Measurements from ENCODE around the gene MOB3A.
"Not testable (repeated sequence)": the region's sequence is repeated elsewhere in the genome, so short reads cannot be mapped to it uniquely, and the experiment has no call there.

The MOB3A gene

GRCh38 chr19:2132191-2132590 lies 36.1 kb upstream of the MOB3A start:
- Histone ChIP-seq H3K9ac (ENCODE audit: low read depth, low read length) (no peak overlapping the region), H3K36me3 (ENCODE audit: control insufficient read depth, insufficient read depth, low read length) (peaks cover 68% of the 10 kb centered on the region), H3K9me3 (ENCODE audit: control insufficient read depth, insufficient read depth, low read length) (no peaks in the 10 kb centered on the region), H3K4me3 (ENCODE audit: low read depth, low read length) (no peak overlapping the region), H3K27me3 (ENCODE audit: control insufficient read depth, insufficient read depth, low read length) (no peaks in the 10 kb centered on the region), H3K4me1 (ENCODE audit: control insufficient read depth, insufficient read depth, low read length) (no peaks in the 10 kb centered on the region), H3K27ac (ENCODE audit: low read depth, low read length) (no peak overlapping the region)

DNA sequence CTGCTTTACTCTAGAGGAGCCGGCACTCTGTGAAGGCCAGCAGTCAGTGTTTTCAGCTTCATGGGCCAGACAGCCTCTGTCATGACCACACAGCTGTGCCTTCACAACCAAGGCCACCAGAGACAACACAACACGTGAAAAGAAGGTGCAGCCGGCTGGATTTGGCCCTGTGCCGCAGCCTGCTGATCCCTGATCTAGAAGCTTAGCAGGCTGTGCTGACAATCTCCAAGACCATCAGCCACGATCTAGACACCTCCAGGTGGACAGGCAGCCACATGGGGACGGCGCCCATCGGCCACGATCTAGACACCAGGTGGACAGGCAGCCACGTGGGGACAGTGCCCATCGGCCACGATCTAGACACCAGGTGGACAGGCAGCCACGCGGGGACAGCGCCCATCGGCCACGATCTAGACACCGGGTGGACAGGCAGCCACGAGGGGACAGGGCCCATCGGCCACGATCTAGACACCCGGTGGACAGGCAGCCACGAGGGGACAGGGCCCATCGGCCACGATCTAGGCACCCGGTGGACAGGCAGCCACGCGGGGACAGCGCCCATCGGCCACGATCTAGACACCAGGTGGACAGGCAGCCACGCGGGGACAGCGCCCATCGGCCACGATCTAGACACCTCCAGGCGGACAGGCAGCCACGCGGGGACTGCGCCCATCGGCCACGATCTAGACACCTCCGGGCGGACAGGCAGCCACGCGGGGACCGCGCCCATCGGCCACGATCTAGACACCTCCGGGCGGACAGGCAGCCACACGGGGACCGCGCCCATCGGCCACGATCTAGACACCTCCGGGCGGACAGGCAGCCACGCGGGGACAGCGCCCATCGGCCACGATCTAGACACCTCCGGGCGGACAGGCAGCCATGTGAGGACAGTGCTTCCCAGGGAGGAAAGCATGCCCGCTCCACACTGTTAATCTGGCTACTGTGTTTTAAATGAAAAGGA lies 35.2 kb upstream of the MOB3A start:
- not testable (repeated sequence) for H3K9me3 ChIP-seq (ENCODE audit: control insufficient read depth, insufficient read depth, low read length); H3K27me3 ChIP-seq (ENCODE audit: control insufficient read depth, insufficient read depth, low read length); H3K27ac ChIP-seq (ENCODE audit: low read depth, low read length); H3K4me3 ChIP-seq (ENCODE audit: low read depth, low read length); H3K9ac ChIP-seq (ENCODE audit: low read depth, low read length); H3K4me1 ChIP-seq (ENCODE audit: control insufficient read depth, insufficient read depth, low read length)
- H3K36me3 ChIP-seq (ENCODE audit: control insufficient read depth, insufficient read depth, low read length), result peaks cover 66% of the 10 kb centered on the region

DNA sequence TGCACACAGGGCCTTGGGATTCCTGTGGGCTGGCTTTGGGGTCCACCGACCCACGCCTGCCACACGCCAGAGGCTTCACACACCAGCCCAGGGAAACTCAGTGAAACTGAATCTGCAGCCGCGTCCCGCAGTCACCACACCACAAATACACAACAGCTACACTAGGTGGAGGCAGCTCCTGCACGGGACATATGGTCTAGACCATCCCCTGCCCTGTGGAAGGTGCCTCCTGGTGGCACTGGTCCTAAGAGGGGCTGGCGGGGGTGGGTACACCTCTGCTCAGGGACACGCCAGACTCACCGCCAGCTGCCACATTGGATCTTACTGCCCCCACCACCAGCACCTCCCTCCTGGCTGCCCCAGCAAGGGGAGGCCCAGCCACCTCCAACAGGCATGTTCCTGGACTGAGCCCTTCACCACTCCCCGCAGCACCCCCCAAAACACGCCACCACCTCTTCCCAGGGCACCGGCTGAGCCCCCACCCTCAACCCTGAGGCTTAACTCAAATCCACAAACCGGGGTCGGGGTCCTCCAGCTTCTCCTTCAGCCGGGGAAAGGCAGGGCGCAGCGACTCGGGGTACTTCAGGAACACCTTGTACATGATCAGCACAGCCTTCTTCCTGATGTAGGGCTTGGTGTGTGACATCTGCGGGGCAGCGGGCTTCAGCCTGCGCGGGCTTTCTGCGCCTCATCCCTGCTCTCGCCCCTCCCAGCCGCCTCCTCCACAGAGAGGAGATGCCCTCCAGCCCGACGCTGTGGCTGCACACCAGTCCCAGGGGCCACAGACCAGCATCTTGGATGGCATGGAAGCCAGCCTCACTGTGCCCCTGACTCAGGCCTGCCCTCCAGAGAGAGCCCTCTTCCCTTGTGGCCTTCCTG lies 34.0 kb upstream of the MOB3A start:
- H3K27ac ChIP-seq (ENCODE audit: low read depth, low read length), result no peak overlapping the region
- H3K4me3 ChIP-seq (ENCODE audit: low read depth, low read length), result no peak overlapping the region
- peaks cover 73% of the 10 kb centered on the region for H3K36me3 ChIP-seq (ENCODE audit: control insufficient read depth, insufficient read depth, low read length)
- no peaks in the 10 kb centered on the region for H3K4me1 ChIP-seq (ENCODE audit: control insufficient read depth, insufficient read depth, low read length)
- H3K9ac ChIP-seq (ENCODE audit: low read depth, low read length), result no peak overlapping the region
- H3K27me3 ChIP-seq (ENCODE audit: control insufficient read depth, insufficient read depth, low read length), result no peaks in the 10 kb centered on the region
- no peaks in the 10 kb centered on the region for H3K9me3 ChIP-seq (ENCODE audit: control insufficient read depth, insufficient read depth, low read length)

- Histone ChIP-seq H3K9ac (ENCODE audit: low read depth, low read length) (no peak overlapping the region), H3K27me3 (ENCODE audit: control insufficient read depth, insufficient read depth, low read length) (no peaks in the 10 kb centered on the region), H3K4me1 (ENCODE audit: control insufficient read depth, insufficient read depth, low read length) (no peaks in the 10 kb centered on the region), H3K27ac (ENCODE audit: low read depth, low read length) (no peak overlapping the region), H3K4me3 (ENCODE audit: low read depth, low read length) (no peak overlapping the region), H3K36me3 (ENCODE audit: control insufficient read depth, insufficient read depth, low read length) (peaks cover 77% of the 10 kb centered on the region), H3K9me3 (ENCODE audit: control insufficient read depth, insufficient read depth, low read length) (no peaks in the 10 kb centered on the region)
These were observed 33.4 kb upstream of the MOB3A start for GRCh38 chr19:2129486-2129885.

DNA sequence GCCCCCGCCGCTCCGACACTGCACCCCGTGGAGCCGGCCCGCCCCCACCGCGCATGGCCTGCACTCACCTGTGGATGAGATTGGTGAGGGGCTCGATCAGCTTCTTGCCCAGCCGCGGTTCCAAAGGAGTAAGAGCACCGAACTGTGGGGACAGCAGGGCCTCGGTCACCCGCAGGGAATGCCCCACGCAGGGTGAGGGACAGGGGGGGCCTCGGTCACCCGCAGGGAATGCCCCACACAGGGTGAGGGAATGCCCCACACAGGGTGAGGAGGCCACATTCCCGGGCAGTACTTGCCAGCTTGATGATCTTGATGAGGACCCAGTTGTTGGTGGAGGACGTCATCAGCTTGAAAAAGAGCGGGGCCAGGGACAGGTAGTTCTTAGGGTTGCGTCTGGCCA lies 32.9 kb upstream of the MOB3A start:
- no peak overlapping the region for H3K27ac ChIP-seq (ENCODE audit: low read depth, low read length)
- H3K4me3 ChIP-seq (ENCODE audit: low read depth, low read length), result no peak overlapping the region
- peaks cover 82% of the 10 kb centered on the region for H3K36me3 ChIP-seq (ENCODE audit: control insufficient read depth, insufficient read depth, low read length)
- no peaks in the 10 kb centered on the region for H3K27me3 ChIP-seq (ENCODE audit: control insufficient read depth, insufficient read depth, low read length)
- no peaks in the 10 kb centered on the region for H3K4me1 ChIP-seq (ENCODE audit: control insufficient read depth, insufficient read depth, low read length)
- H3K9ac ChIP-seq (ENCODE audit: low read depth, low read length), result no peak overlapping the region
- H3K9me3 ChIP-seq (ENCODE audit: control insufficient read depth, insufficient read depth, low read length), result no peaks in the 10 kb centered on the region

DNA sequence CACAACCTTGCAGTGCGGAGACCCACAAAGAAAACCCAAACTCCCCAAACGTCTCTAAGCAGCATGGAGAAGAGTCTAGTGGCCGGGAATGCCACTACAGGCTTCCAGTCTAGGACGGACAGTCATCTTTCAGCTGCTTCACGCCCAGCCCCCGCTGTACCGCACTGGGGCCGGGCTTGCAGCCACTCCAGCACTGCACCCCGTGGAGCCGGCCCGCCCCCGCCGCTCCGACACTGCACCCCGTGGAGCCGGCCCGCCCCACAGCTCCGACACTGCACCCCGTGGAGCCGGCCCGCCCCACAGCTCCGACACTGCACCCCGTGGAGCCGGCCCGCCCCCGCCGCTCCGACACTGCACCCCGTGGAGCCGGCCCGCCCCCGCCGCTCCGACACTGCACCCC lies 32.1 kb upstream of the MOB3A start:
- not testable (repeated sequence) for H3K4me3 ChIP-seq (ENCODE audit: low read depth, low read length); H3K9ac ChIP-seq (ENCODE audit: low read depth, low read length); H3K9me3 ChIP-seq (ENCODE audit: control insufficient read depth, insufficient read depth, low read length); H3K27me3 ChIP-seq (ENCODE audit: control insufficient read depth, insufficient read depth, low read length); H3K27ac ChIP-seq (ENCODE audit: low read depth, low read length); H3K4me1 ChIP-seq (ENCODE audit: control insufficient read depth, insufficient read depth, low read length)
- H3K36me3 ChIP-seq (ENCODE audit: control insufficient read depth, insufficient read depth, low read length), result peaks cover 88% of the 10 kb centered on the region

DNA sequence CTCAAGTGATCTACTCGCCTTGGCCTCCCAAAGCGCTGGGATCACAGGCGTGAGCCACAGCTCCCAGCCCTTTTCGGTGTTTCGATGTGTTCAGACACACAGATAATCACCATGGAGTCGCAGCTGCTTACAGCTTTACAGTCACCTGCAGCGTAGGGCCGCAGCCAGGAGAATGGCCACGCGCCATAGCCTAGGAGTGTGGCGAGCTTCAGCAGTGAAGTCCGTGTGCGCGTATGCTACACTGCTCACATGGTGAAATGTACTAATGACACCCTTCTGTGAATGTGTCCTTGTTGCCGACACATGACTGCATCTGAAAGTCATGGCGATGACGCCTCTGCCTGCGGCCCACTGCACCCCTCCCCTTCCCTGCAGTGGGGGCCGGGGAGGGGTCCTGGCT lies 31.6 kb upstream of the MOB3A start:
- Histone ChIP-seq H3K27me3 (ENCODE audit: control insufficient read depth, insufficient read depth, low read length) (no peaks in the 10 kb centered on the region), H3K36me3 (ENCODE audit: control insufficient read depth, insufficient read depth, low read length) (peaks cover 88% of the 10 kb centered on the region), H3K4me1 (ENCODE audit: control insufficient read depth, insufficient read depth, low read length) (no peaks in the 10 kb centered on the region), H3K9me3 (ENCODE audit: control insufficient read depth, insufficient read depth, low read length) (no peaks in the 10 kb centered on the region), H3K27ac (ENCODE audit: low read depth, low read length) (no peak overlapping the region), H3K4me3 (ENCODE audit: low read depth, low read length) (no peak overlapping the region), H3K9ac (ENCODE audit: low read depth, low read length) (no peak overlapping the region)

- no peaks in the 10 kb centered on the region for H3K4me1 ChIP-seq (ENCODE audit: control insufficient read depth, insufficient read depth, low read length)
These were observed 30.9 kb upstream of the MOB3A start for GRCh38 chr19:2126879-2127518.

DNA sequence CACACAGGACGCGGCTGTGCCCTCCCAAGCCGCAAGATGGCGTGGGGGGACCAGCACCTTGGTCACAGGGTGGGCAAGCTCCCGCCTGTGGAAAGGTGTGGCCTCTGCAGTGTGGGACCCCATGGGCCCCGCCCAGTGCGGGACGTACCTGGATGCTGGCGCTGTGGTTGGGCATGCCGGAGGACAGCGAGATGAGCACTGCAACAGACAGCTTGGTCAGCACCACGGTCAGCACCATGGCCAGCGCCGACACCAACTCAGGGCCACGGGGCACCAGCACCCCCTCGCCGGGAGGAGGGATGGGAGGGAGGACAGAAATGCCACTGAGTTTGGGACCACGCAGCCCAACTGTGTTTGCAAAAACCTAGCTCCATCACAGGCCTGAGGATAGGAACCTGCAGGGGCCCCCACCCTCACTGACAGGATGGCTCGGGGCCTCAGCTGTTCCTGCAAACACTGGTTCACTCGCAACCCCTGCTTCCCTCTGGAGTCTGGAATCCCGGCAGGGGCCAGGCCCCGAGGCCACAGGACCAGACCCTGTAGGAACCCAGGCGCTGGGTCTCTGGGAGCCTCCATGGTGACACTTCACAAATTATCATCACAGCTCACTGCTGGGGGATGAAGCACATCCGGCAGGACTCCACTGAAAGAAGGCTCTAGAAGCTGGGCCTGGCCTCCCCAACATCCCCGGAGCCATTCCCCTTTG lies 27.7 kb upstream of the MOB3A start:
- Histone ChIP-seq H3K4me1 (ENCODE audit: control insufficient read depth, insufficient read depth, low read length) (no peaks in the 10 kb centered on the region), H3K27ac (ENCODE audit: low read depth, low read length) (no peak overlapping the region), H3K9me3 (ENCODE audit: control insufficient read depth, insufficient read depth, low read length) (no peaks in the 10 kb centered on the region), H3K9ac (ENCODE audit: low read depth, low read length) (no peak overlapping the region), H3K27me3 (ENCODE audit: control insufficient read depth, insufficient read depth, low read length) (no peaks in the 10 kb centered on the region), H3K36me3 (ENCODE audit: control insufficient read depth, insufficient read depth, low read length) (peaks cover 84% of the 10 kb centered on the region), H3K4me3 (ENCODE audit: low read depth, low read length) (no peak overlapping the region)

More at GRCh38 chr19:2126879-2127518, 30.9 kb upstream of the MOB3A start:
- H3K9me3 ChIP-seq (ENCODE audit: control insufficient read depth, insufficient read depth, low read length), result no peaks in the 10 kb centered on the region
- H3K9ac ChIP-seq (ENCODE audit: low read depth, low read length), result no peak overlapping the region
- no peak overlapping the region for H3K27ac ChIP-seq (ENCODE audit: low read depth, low read length)
- peaks cover 88% of the 10 kb centered on the region for H3K36me3 ChIP-seq (ENCODE audit: control insufficient read depth, insufficient read depth, low read length)
- H3K27me3 ChIP-seq (ENCODE audit: control insufficient read depth, insufficient read depth, low read length), result no peaks in the 10 kb centered on the region
- H3K4me3 ChIP-seq (ENCODE audit: low read depth, low read length), result no peak overlapping the region

GRCh38 chr19:2122982-2123381 lies 26.9 kb upstream of the MOB3A start:
- Histone ChIP-seq H3K27ac (ENCODE audit: low read depth, low read length) (no peak overlapping the region), H3K36me3 (ENCODE audit: control insufficient read depth, insufficient read depth, low read length) (peaks cover 91% of the 10 kb centered on the region), H3K9me3 (ENCODE audit: control insufficient read depth, insufficient read depth, low read length) (no peaks in the 10 kb centered on the region), H3K27me3 (ENCODE audit: control insufficient read depth, insufficient read depth, low read length) (no peaks in the 10 kb centered on the region), H3K9ac (ENCODE audit: low read depth, low read length) (no peak overlapping the region), H3K4me1 (ENCODE audit: control insufficient read depth, insufficient read depth, low read length) (no peaks in the 10 kb centered on the region), H3K4me3 (ENCODE audit: low read depth, low read length) (no peak overlapping the region)
